ENCODE measurements around the gene HEPACAM2.

The HEPACAM2 gene

GRCh38 chr7:93226310-93226709 lies at the start of gene HEPACAM2:
Gene HEPACAM2 (minus strand): TSS chr7:93226469.
- peak; percentile 83 for DNase-seq

- DNase-seq: no peak
Measured at GRCh38 chr7:93265220-93265619, 39.0 kb upstream of the HEPACAM2 start.

- DNase-seq: no peak
Measured at GRCh38 chr7:93262535-93262934, 36.3 kb upstream of the HEPACAM2 start.

GRCh38 chr7:93258661-93259060 lies 32.4 kb upstream of the HEPACAM2 start:
- no peak for DNase-seq

GRCh38 chr7:93249491-93250148 lies 23.4 kb upstream of the HEPACAM2 start:
- DNase-seq: no peak

- DNase-seq: peak; percentile 51
Measured at GRCh38 chr7:93245525-93246432, 19.5 kb upstream of the HEPACAM2 start.

- no peak for DNase-seq
Measured at GRCh38 chr7:93242106-93242505, 15.8 kb upstream of the HEPACAM2 start.

GRCh38 chr7:93239824-93240223 lies 13.6 kb upstream of the HEPACAM2 start:
- no peak for DNase-seq

GRCh38 chr7:93238748-93239147 lies 12.5 kb upstream of the HEPACAM2 start:
- no peak for DNase-seq

- no peak for DNase-seq
Measured at GRCh38 chr7:93238131-93238530, 11.9 kb upstream of the HEPACAM2 start.

GRCh38 chr7:93235541-93235940 lies 9.3 kb upstream of the HEPACAM2 start:
- no peak for DNase-seq

GRCh38 chr7:93232673-93233018 lies 6.4 kb upstream of the HEPACAM2 start:
- no peak for DNase-seq

- peak; percentile 96 for DNase-seq
Measured at GRCh38 chr7:93231799-93232672, 5.8 kb upstream of the HEPACAM2 start, which contains the start of gene VPS50. Gene VPS50 (plus strand): TSS chr7:93232366. CDS start chr7:93232468, 102 bp downstream.

GRCh38 chr7:93231259-93231658 lies 5.0 kb upstream of the HEPACAM2 start:
- no peak for DNase-seq

GRCh38 chr7:93228302-93228701 lies 2.0 kb upstream of the HEPACAM2 start:
- DNase-seq: peak; percentile 89

- no peak for DNase-seq
Measured at GRCh38 chr7:93219868-93220267, 6.4 kb downstream of the HEPACAM2 start.

GRCh38 chr7:93218997-93219827 lies 7.1 kb downstream of the HEPACAM2 start:
- no peak for DNase-seq

GRCh38 chr7:93212881-93213280 lies 13.4 kb downstream of the HEPACAM2 start:
- DNase-seq: peak; percentile 98

GRCh38 chr7:93211228-93211818 lies 14.9 kb downstream of the HEPACAM2 start:
- DNase-seq: no peak

GRCh38 chr7:93205046-93205445 lies 21.2 kb downstream of the HEPACAM2 start:
- DNase-seq: no peak

- no peak for DNase-seq
Measured at GRCh38 chr7:93203496-93203895, 22.8 kb downstream of the HEPACAM2 start.

Measured in NCI-H1694 (cell line).